Activated naive CD4-positive, alpha-beta T cell treated with anti-CD3 and anti-CD28 coated beads, Interleukin-2, amount 50 U/mL, for 16 hours (primary cell): Measurements from ENCODE around the gene GRK2.
A peak's percentile ranks its signal among the peaks of the same experiment; 100 is the strongest.

Experiments
- DNase-seq: peaks from one replicate; pipeline ENCODE4 v3.0.0-alpha.2; 2020

The GRK2 gene

GRCh38 chr11:67255353-67255752 is 10.9 kb upstream of the GRK2 start:
- DNase-seq, result no peak

DNA sequence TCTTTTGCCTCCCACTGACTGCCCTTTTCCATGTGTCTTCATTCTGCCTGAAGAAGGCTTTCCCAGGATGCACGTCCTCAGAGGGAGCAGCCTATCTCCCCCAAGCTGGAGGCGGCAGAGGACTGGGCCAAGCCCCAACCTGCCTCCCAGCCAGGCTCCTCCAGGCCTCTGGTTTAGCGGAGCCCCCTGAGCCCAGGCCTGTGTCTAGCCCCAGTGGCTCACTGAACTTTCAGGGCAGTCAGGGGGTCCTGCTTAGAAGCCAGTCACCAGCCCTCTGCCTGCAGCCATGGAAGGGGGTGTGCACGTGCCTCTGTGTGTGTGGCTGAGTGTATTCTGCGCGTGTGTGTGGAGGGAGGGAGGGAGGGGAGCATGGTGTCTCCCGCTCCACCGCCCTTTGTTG is 10.4 kb upstream of the GRK2 start:
- DNase-seq, result no peak

DNA sequence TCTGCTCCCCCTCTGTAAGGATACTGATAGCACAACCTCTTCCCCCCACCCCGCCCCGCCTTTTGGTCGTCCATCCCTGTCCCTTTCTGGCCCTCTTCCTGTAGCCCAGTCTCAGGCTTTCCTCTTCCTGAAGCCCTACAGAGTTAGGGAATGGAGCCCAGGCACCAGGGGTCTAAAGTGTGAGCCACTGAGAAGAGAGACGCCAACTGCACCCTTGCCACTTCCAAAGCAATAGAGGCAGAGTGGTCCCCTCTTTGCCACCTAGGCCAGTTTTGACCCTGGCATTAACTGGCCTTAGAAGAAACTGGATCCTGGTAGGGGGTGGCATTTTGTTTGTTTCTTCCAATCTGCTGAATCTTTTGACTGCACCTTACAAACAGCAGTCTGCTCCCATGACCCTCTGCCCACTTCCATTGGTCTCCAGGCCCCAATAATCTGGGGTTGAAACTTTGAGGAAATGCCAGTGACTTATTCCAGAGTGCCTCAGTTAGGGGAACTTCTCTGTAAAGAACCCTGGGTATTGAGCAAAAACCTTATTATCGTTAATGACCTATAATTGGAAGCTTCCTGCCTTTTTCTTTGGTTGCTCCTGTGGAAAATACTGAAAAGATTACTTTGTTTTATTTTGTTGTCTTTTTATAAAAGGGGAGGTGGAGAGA is 9.7 kb upstream of the GRK2 start:
- DNase-seq, result no peak

GRCh38 chr11:67260406-67260805 is 5.9 kb upstream of the GRK2 start:
- DNase-seq, result no peak

DNA sequence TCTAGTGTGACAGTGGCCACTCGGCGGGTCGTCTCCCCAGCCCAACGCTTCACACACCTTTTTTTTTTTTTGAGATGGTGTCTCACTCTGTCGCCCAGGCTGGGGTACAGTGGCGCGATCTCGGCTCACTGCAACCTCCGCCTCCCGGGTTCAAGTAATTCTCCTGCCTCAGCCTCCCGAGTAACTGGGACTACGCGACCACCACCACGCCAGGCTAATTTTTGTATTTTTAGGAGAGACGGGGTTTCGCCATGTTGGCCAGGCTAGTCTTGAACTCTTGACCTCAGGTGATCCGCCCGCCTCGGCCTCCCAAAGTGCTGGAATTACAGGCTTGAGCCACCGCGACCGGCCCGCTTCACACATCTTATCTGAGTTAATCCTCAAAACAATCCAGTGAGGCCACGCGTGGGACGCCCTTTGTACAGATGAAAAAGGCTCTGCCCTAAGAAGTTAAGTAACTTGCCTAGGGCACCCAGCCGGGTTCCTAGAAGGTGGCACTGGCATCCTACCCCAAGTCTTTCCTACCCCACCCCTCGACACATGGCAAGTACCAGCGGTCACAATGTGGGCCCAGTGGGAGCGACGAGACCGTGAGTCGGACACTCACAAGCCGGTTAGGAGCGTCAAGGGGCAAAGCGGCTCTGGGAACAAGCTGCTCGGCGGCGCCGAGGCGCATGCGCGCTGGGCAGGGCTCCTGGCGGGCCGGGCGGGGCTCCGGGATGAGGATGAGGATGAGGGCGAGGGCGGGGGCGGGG is 5.2 kb upstream of the GRK2 start:
- peak; percentile 46 for DNase-seq

DNA sequence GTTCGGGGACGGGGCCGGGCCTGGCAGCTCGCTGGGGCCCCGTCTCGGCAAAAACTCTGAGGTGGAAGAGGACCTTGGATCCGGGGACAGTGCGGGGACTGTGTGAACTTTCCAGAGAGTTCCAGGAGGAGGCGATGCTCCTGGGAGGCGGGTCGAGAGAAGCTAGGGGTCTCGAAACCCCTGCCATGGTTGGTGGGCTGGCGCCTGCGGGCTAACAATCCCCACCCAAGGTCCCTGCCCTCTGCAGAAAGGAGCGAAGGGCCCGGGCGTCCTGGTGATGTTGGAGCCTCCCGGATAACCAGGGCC is 4.7 kb upstream of the GRK2 start:
- DNase-seq, result no peak

DNA sequence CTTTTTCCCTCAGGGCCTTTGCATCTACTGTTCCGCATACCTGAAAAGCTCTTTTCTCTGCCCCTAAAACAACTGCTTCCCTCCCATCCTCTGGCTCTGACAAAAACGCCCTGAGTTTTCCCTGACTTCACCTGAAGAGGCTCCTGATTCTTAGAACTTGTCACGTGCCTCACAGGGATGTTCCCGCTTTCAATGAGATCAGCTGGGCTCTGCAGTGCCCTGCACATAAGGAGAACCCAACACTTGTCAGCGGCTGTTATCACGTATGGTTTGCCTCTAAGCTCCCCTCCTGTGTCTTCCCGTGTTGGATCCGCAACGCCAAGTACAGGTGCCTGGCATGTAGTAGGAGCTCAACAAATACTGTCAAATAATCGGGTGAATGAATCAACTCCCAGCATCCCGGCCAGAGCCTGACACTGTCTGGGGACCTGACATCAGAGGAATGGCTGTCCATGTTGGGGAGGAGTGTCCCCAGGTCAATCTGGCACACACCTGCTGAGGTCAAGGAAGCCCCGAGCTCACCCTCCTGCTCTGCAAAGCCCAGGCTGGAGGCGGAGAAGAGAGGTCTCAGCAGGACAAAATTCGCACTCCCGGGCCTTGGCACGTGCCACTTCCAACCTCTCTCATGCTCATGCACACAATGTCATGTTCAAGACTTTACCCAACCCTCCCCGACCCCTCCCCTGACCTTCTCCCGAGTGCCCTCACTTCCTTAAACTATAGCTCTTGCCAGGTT is 4.2 kb upstream of the GRK2 start:
- DNase-seq, result no peak

GRCh38 chr11:67262731-67263675 is 3.3 kb upstream of the GRK2 start:
- DNase-seq, result peak; percentile 74

- DNase-seq, result no peak
Measured at GRCh38 chr11:67264260-67264659, 2.0 kb upstream of the GRK2 start.

GRCh38 chr11:67264877-67265632 is 1.2 kb upstream of the GRK2 start:
- no peak for DNase-seq

DNA sequence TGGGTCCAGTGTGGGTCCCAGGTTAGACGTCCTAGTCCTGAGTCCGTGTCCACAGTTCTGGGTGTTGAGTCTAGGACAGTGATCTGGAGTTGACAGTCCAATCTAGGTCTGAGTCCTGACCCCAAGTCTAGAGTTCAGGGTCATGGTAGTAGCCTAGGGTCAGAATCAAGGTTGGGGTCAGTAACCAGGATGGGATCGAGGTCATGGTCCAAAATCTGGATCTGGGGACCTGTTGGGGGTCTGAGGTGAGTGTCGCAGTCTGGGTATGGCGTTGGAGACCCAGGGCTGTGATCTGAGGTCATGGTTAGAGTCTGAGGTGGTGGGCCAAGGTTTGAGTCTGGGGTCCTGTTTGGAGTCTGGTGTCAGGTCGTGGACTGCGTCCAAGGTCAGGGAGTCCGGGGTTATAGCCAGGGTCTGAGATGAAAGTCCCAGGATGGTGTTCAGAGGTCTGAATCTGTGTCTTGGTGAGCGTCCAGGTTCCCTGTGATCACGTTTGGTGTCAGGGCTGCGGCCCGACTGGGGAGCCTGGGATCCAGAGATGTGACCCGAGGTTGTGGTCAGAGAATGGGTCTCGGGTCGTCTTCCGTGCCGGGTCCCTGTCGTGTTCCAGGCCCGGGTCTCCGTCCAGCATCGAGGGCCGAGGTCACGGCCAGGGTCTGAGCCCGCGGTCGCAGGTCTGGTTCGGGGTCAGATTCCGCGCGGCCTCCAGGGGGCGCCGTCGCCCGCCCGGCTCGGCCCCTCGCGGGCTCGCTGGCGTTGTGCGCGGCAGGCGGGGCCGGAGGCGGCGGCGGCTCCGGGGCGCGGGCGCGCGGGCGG is 432 bp upstream of the GRK2 start:
- peak; percentile 80 for DNase-seq

GRCh38 chr11:67267188-67268080 is 1.2 kb downstream of the GRK2 start:
- DNase-seq, result peak; percentile 31

- DNase-seq, result peak; percentile 56
Measured at GRCh38 chr11:67268081-67268961, 2.0 kb downstream of the GRK2 start.

DNA sequence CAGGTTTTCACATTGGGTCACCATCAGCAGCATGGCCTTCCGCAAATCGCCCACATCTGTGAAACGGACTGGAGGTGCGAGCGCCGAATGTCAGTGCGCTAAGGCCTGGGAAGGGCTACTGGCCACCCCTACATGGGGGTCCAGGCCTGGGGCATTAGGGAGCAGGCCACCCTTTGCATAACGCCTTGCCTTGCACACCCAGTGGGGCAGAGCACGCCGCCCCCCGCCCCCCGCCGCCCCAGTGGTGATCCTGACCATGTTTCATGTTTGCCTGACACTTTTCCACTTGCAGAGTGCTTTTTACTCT is 2.6 kb downstream of the GRK2 start:
- DNase-seq, result no peak

DNA sequence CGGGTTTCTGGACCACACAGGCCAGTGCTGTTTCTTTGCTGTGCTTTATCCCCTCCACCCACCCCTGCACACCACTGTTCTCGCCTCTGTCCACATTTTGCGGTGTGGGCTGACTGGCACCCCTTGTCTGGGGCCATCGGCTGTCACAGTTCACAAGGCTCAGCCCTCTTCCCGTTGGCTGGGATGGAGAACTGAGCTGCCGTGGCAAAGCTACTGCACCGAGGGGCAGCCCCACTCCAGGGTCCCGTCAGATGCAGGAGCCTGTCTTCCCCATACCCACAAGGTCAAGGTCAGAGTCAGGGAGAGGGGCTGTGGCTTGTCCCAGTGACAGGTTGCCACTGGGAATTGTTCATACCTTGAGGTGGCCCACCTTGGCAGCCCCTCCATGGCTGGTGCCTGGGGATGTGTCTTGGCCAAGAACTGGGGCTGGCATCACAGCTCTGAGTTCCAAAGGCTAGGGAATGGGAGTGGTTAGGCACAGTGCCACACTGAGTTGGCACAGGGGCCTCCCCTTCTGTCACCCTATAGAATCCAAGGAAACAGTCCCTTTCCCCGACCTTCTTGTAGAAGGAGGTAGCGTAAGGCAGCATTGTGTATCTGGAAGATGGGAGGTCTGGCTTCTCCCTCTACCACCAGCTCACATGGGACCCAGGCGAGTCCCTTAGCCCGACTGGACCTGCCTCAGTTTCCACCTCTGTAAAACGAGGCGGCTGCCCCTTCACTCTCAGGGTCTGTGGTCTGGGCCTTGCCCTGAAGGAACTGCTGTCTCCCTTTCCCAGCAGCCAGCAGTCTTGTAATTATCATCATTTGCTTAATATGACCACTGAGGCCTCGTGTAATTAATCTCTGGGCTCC is 3.4 kb downstream of the GRK2 start:
- DNase-seq, result peak; percentile 11

GRCh38 chr11:67270256-67271204 is 4.3 kb downstream of the GRK2 start:
- peak; percentile 12 for DNase-seq

GRCh38 chr11:67271205-67271540 is 4.9 kb downstream of the GRK2 start:
- DNase-seq, result no peak
